Measurements from ENCODE around the gene DTD1. TPM values are rescaled to one million over a fixed set of nuclear protein-coding genes. Genes with fewer than 3 reads are reported as not detected.

DTD1 gene
- total RNA-seq, 1 experiment from 2014 or later, result 62.8 TPM

DNA sequence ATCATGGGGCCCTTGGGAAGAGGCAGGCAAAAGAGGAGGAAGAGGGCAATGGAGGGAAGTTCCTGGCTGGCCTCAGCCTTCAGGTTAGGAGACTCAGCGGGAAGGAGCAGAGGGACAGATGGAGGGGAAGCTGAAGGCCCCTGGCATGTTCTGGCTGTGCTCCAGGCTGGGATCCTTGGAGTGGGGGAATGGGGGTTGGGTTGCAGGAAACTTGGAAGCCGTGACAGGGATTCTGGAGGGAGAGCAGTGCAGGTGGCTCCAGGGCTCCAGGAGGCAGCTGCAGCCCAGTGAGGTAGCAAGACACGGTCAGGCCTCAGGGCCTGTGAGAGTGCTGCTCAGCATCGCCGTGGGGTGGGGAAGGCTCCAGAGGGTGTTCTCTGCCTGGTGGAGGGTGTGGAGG is 161.1 kb downstream of the DTD1 start:
- Histone ChIP-seq H3K27ac (no peak overlapping the region), H3K9me2 (ENCODE audit: insufficient read depth) (no peaks in the 10 kb centered on the region), H3F3A (ENCODE audit: insufficient read depth, low read depth) (no peaks in the 10 kb centered on the region; the same call in 1 of the 2 replicates), H3K79me2 (ENCODE audit: low read depth) (no peaks in the 10 kb centered on the region), H2AFZ (no peak overlapping the region), H3K4me3 (no peak overlapping the region), H3K4me2 (no peak overlapping the region), H4K20me1 (ENCODE audit: insufficient read depth) (no peaks in the 10 kb centered on the region; the same call in 1 of the 2 replicates), H3K36me3 (ENCODE audit: low read depth) (no peaks in the 10 kb centered on the region), H3K9me3 (ENCODE audit: insufficient read depth, low read depth) (no peaks in the 10 kb centered on the region), H3K4me1 (replicated peaks; ENCODE audit: insufficient read depth) (no peaks in the 10 kb centered on the region), H3K27me3 (ENCODE audit: insufficient read depth, low read depth) (no peaks in the 10 kb centered on the region)
- CTCF ChIA-PET, result no interaction called here
- intact Hi-C loops (cut with micrococcal nuclease; ENCODE audit: unreplicated experiment), result no loop called here
- no peak for DNase-seq
- no peak for TF ChIP-seq EZH2 (IDR thresholded peaks at IDR 0.05; ENCODE audit: low read depth)
- TF ChIP-seq, protein P1, sequence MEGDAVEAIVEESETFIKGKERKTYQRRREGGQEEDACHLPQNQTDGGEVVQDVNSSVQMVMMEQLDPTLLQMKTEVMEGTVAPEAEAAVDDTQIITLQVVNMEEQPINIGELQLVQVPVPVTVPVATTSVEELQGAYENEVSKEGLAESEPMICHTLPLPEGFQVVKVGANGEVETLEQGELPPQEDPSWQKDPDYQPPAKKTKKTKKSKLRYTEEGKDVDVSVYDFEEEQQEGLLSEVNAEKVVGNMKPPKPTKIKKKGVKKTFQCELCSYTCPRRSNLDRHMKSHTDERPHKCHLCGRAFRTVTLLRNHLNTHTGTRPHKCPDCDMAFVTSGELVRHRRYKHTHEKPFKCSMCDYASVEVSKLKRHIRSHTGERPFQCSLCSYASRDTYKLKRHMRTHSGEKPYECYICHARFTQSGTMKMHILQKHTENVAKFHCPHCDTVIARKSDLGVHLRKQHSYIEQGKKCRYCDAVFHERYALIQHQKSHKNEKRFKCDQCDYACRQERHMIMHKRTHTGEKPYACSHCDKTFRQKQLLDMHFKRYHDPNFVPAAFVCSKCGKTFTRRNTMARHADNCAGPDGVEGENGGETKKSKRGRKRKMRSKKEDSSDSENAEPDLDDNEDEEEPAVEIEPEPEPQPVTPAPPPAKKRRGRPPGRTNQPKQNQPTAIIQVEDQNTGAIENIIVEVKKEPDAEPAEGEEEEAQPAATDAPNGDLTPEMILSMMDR (conservative IDR thresholded peaks at IDR 0.05), result no peak
- POLR2A ChIA-PET (ENCODE audit: unreplicated experiment), result no interaction called here
- no TSS peak for BruUV-seq (replicated peaks)

DNA sequence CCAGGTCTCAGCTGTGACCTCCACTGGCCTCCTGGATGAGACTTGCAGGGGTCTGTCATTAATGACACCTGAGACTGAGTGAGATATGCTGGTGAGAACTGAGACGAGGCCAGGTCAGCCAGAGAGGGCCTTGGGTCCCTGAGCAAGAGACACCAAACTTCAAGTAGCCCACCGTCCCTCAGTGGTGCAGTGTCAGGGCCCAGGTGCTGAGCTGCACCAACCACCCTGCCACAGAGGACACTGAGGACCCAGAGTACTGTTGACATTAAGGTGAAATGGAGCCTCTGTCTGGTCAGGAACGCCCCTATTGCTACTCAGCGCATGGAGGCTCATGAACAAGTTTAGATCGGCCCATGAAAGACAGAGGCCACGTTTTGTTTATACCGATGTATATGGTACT is 161.7 kb downstream of the DTD1 start:
- H3K36me3 ChIP-seq (ENCODE audit: low read depth), result no peaks in the 10 kb centered on the region
- H3F3A ChIP-seq (ENCODE audit: insufficient read depth, low read depth), result no peaks in the 10 kb centered on the region
- no peaks in the 10 kb centered on the region for H3K4me1 ChIP-seq (replicated peaks; ENCODE audit: insufficient read depth)
- no peak for DNase-seq
- ChIA-PET CTCF (no interaction called here), POLR2A (ENCODE audit: unreplicated experiment) (no interaction called here)
- no peaks in the 10 kb centered on the region; the same call in 1 of the 2 replicates for H4K20me1 ChIP-seq (ENCODE audit: insufficient read depth)
- H3K4me3 ChIP-seq, result no peak overlapping the region
- no peak overlapping the region for H2AFZ ChIP-seq
- H3K9me3 ChIP-seq (ENCODE audit: insufficient read depth, low read depth), result no peaks in the 10 kb centered on the region
- TF ChIP-seq, protein P1 (conservative IDR thresholded peaks at IDR 0.05), result no peak
- no peak for TF ChIP-seq EZH2 (IDR thresholded peaks at IDR 0.05; ENCODE audit: low read depth)
- no peaks in the 10 kb centered on the region for H3K27me3 ChIP-seq (ENCODE audit: insufficient read depth, low read depth)
- H3K9me2 ChIP-seq (ENCODE audit: insufficient read depth), result no peaks in the 10 kb centered on the region
- H3K4me2 ChIP-seq, result no peak overlapping the region
- intact Hi-C loops (cut with micrococcal nuclease; ENCODE audit: unreplicated experiment), result no loop called here
- no TSS peak for BruUV-seq (replicated peaks)
- no peak overlapping the region for H3K27ac ChIP-seq
- no peaks in the 10 kb centered on the region for H3K79me2 ChIP-seq (ENCODE audit: low read depth)

DNA sequence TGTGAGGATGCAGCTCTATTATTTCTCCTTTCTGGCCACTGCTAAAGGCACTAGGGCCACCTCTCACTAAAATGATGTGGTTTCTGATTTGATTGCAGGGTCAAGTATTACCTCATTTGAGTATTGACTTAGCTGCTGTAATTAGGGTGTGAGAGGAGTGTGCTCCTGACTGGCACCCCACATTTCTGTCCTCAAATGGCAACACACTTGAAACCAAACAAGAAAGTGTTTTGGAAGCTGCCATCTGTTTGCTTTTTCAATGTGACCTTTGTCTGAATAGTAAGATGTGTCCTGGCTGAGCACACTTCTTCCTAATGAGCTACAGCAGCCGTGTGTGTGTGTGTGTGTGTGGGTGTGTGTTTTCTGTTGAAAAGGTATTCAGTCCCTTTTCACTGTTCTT is 162.9 kb downstream of the DTD1 start:
- no peak for TF ChIP-seq EZH2 (IDR thresholded peaks at IDR 0.05; ENCODE audit: low read depth)
- TF ChIP-seq, protein P1 (conservative IDR thresholded peaks at IDR 0.05), result no peak
- H3K9me3 ChIP-seq (ENCODE audit: insufficient read depth, low read depth), result no peaks in the 10 kb centered on the region
- H3K27ac ChIP-seq, result no peak overlapping the region
- no peaks in the 10 kb centered on the region; the same call in 1 of the 2 replicates for H4K20me1 ChIP-seq (ENCODE audit: insufficient read depth)
- H3K9me2 ChIP-seq (ENCODE audit: insufficient read depth), result no peaks in the 10 kb centered on the region
- H2AFZ ChIP-seq, result no peak overlapping the region
- BruUV-seq (replicated peaks), result no TSS peak
- H3K27me3 ChIP-seq (ENCODE audit: insufficient read depth, low read depth), result no peaks in the 10 kb centered on the region
- POLR2A ChIA-PET (ENCODE audit: unreplicated experiment), result no interaction called here
- H3K36me3 ChIP-seq (ENCODE audit: low read depth), result no peaks in the 10 kb centered on the region
- no peaks in the 10 kb centered on the region for H3K4me1 ChIP-seq (replicated peaks; ENCODE audit: insufficient read depth)
- intact Hi-C loops (cut with micrococcal nuclease; ENCODE audit: unreplicated experiment), result no loop called here
- no peak overlapping the region for H3K4me2 ChIP-seq
- DNase-seq, result no peak
- no peaks in the 10 kb centered on the region for H3F3A ChIP-seq (ENCODE audit: insufficient read depth, low read depth)
- CTCF ChIA-PET, result no interaction called here
- H3K4me3 ChIP-seq, result no peak overlapping the region
- H3K79me2 ChIP-seq (ENCODE audit: low read depth), result no peaks in the 10 kb centered on the region

Data from PC-9 (cell line).